SK-N-SH treated with all-trans-retinoic acid at 6 μM for 48 hours (cell line): ENCODE data around the gene EPB41L1.

Experiments used
- ATAC-seq: fragments of 200-7000 bp; cut with Tn5 transposase; 3 replicates; pipeline ENCODE4 v1.9.1; 2020; ENCODE audit warnings: mild to moderate bottlenecking, moderate library complexity
- BACH2 ChIP-seq: fragments of 250-450 bp; sonication (Bioruptor Pico); IDR thresholded peaks from 2 replicates; pipeline ENCODE4 v1.9.0; 2021; ENCODE audit warnings: mild to moderate bottlenecking, borderline replicate concordance
- ESRRG ChIP-seq: fragments of 250-450 bp; sonication (Bioruptor Pico); IDR thresholded peaks from 2 replicates; pipeline ENCODE4 v1.6.1; 2021; ENCODE audit warnings: mild to moderate bottlenecking
- GLIS3 ChIP-seq: fragments of 250-450 bp; sonication (Bioruptor Pico); IDR thresholded peaks from 2 replicates; pipeline ENCODE4 v1.5.0; 2020; ENCODE audit warnings: mild to moderate bottlenecking, moderate library complexity
- ISL1 ChIP-seq: fragments of 250-450 bp; sonication (Bioruptor Pico); IDR thresholded peaks from 2 replicates; pipeline ENCODE4 v2.1.2; 2022; ENCODE audit warnings: mild to moderate bottlenecking, moderate library complexity
- OSR1 ChIP-seq: fragments of 250-450 bp; sonication (Bioruptor Pico); IDR thresholded peaks from 2 replicates; pipeline ENCODE4 v1.8.0; 2022; ENCODE audit warnings: moderate library complexity, mild to moderate bottlenecking, inconsistent platforms
- PATZ1 ChIP-seq: fragments of 250-450 bp; sonication (Bioruptor Pico); IDR thresholded peaks from 2 replicates; pipeline ENCODE4 v1.8.0; 2020; ENCODE audit warnings: mild to moderate bottlenecking, moderate library complexity, borderline replicate concordance
- POU6F1 ChIP-seq: fragments of 250-450 bp; sonication (Bioruptor Pico); IDR thresholded peaks from 2 replicates; pipeline ENCODE4 v1.8.0; 2021; ENCODE audit warnings: low read depth, mild to moderate bottlenecking, moderate library complexity, borderline replicate concordance
- PPARA ChIP-seq: fragments of 250-450 bp; sonication (Bioruptor Pico); IDR thresholded peaks from 2 replicates; pipeline ENCODE4 v1.5.0; 2020; ENCODE audit warnings: mild to moderate bottlenecking, borderline replicate concordance
- RARB ChIP-seq: fragments of 250-450 bp; sonication (Bioruptor Pico); IDR thresholded peaks from 2 replicates; pipeline ENCODE4 v1.8.0; 2021; ENCODE audit warnings: mild to moderate bottlenecking, moderate library complexity
- TCF4 ChIP-seq: fragments of 250-450 bp; sonication (Bioruptor Pico); IDR thresholded peaks from 2 replicates; pipeline ENCODE4 v1.8.0; 2021; ENCODE audit warnings: mild to moderate bottlenecking, moderate library complexity, borderline replicate concordance
- TOX ChIP-seq: fragments of 250-450 bp; sonication (Bioruptor Pico); IDR thresholded peaks from 2 replicates; pipeline ENCODE4 v1.8.0; 2021; ENCODE audit warnings: mild to moderate bottlenecking, moderate library complexity, borderline replicate concordance
- TSHZ2 ChIP-seq: fragments of 250-450 bp; sonication (Bioruptor Pico); IDR thresholded peaks from 2 replicates; pipeline ENCODE4 v1.5.0; 2020; ENCODE audit warnings: mild to moderate bottlenecking, moderate library complexity
- ZC3H10 ChIP-seq: fragments of 250-450 bp; sonication (Bioruptor Pico); IDR thresholded peaks from 2 replicates; pipeline ENCODE4 v1.5.1; 2021; ENCODE audit warnings: mild to moderate bottlenecking, moderate library complexity
- ZFP3 ChIP-seq: fragments of 250-450 bp; sonication (Bioruptor Pico); IDR thresholded peaks from 2 replicates; pipeline ENCODE4 v1.5.0; 2020; ENCODE audit warnings: mild to moderate bottlenecking, moderate library complexity
- ZFP30 ChIP-seq: fragments of 450-650 bp; formaldehyde crosslinking; IDR thresholded peaks from 2 replicates; pipeline ENCODE4 v1.5.0; 2022; ENCODE audit warnings: mild to moderate bottlenecking, moderate library complexity
- ZNF565 ChIP-seq: fragments of 450-650 bp; formaldehyde crosslinking; conservative IDR thresholded peaks from 2 replicates; pipeline ENCODE4 v1.5.0; 2020; ENCODE audit warnings: low read depth, mild to moderate bottlenecking, moderate library complexity
- ZNF70 ChIP-seq: fragments of 450-650 bp; formaldehyde crosslinking; IDR thresholded peaks from 2 replicates; pipeline ENCODE4 v1.5.0; 2020; ENCODE audit warnings: mild to moderate bottlenecking, moderate library complexity
- ZNF8 ChIP-seq: fragments of 450-650 bp; formaldehyde crosslinking; IDR thresholded peaks from 2 replicates; pipeline ENCODE4 v1.5.0; 2020; ENCODE audit warnings: mild to moderate bottlenecking, moderate library complexity

EPB41L1 gene

GRCh38 chr20:36277546-36277945 is 123.0 kb downstream of the EPB41L1 start:
- TF ChIP-seq ZNF70 (CRISPR knock-in tag) = no peak
- TF ChIP-seq ZFP30 (CRISPR knock-in tag) = no peak
- no peak for TF ChIP-seq ZFP3 (CRISPR knock-in tag)
- TF ChIP-seq GLIS3 = no peak
- no peak for TF ChIP-seq RARB (CRISPR knock-in tag)
- no peak for TF ChIP-seq OSR1 (CRISPR knock-in tag)
- no peak for TF ChIP-seq TSHZ2
- TF ChIP-seq ZNF565 (CRISPR knock-in tag) = no peak
- TF ChIP-seq POU6F1 (CRISPR knock-in tag) = no peak
- TF ChIP-seq ZC3H10 (CRISPR knock-in tag) = no peak
- no peak for TF ChIP-seq TCF4 (CRISPR knock-in tag)
- no peak for TF ChIP-seq ISL1
- no peak for TF ChIP-seq BACH2 (CRISPR knock-in tag)
- TF ChIP-seq PATZ1 (CRISPR knock-in tag) = no peak
- no peak for TF ChIP-seq ZNF8
- TF ChIP-seq, all 23 proteins: peak for 0
- no peak for ATAC-seq

- no peak for ATAC-seq
- TF ChIP-seq TSHZ2 (no peak), RARB (CRISPR knock-in tag) (no peak), ZFP3 (CRISPR knock-in tag) (no peak), GLIS3 (no peak), TOX (no peak), ZFP30 (CRISPR knock-in tag) (no peak), ZNF8 (no peak), ZC3H10 (CRISPR knock-in tag) (no peak), TCF4 (CRISPR knock-in tag) (no peak), POU6F1 (CRISPR knock-in tag) (no peak), ZNF70 (CRISPR knock-in tag) (no peak)
Observed at GRCh38 chr20:36279362-36279761, 124.8 kb downstream of the EPB41L1 start.

- TF ChIP-seq OSR1 (CRISPR knock-in tag) = no peak
- no peak for TF ChIP-seq ESRRG (CRISPR knock-in tag)
- TF ChIP-seq PPARA (CRISPR knock-in tag) = no peak
- no peak for ATAC-seq
Observed at GRCh38 chr20:36279776-36280175, 125.2 kb downstream of the EPB41L1 start.
